Nephron progenitor cell (in vitro differentiated cells): ENCODE measurements around the gene ERCC2.
"Not testable (repeated sequence)": the region's sequence is repeated elsewhere in the genome, so short reads cannot be mapped to it uniquely, and the experiment has no call there.

Source experiments
- DNase-seq: peaks from one replicate; pipeline ENCODE4 v3.0.0; 2021
- H3K27ac Mint-ChIP-seq: 2 replicates; pipeline ENCODE4 v1.8.0; 2021; ENCODE audit warnings: mild to moderate bottlenecking, moderate library complexity, mixed read lengths
- H3K27me3 Mint-ChIP-seq: 2 replicates; pipeline ENCODE4 v1.8.0; 2021; ENCODE audit warnings: mild to moderate bottlenecking, low read depth, mixed read lengths; ENCODE audit not compliant: poor library complexity
- H3K36me3 Mint-ChIP-seq: 2 replicates; pipeline ENCODE4 v1.8.0; 2021; ENCODE audit warnings: low read depth, mixed read lengths
- H3K4me1 Mint-ChIP-seq: 2 replicates; pipeline ENCODE4 v1.8.0; 2021; ENCODE audit warnings: mixed read lengths
- H3K4me3 Mint-ChIP-seq: 2 replicates; pipeline ENCODE4 v1.8.0; 2021; ENCODE audit warnings: mild to moderate bottlenecking, moderate library complexity, mixed read lengths
- H3K9me3 Mint-ChIP-seq: 2 replicates; pipeline ENCODE4 v1.8.0; 2021; ENCODE audit warnings: mild to moderate bottlenecking, moderate library complexity, mixed read lengths
- CTCF ChIP-seq: fragments of 200-600 bp; sonication (generic); IDR thresholded peaks from 2 replicates; pipeline ENCODE4 v1.5.0; 2021; ENCODE audit warnings: antibody characterized with exemption

The ERCC2 gene

GRCh38 chr19:45413497-45413896 lies 43.1 kb upstream of the ERCC2 start:
- no peaks in the 10 kb centered on the region for H3K9me3 Mint-ChIP-seq
- H3K4me3 Mint-ChIP-seq = no peak overlapping the region
- H3K4me1 Mint-ChIP-seq = peaks cover 17% of the 10 kb centered on the region
- peaks cover 69% of the 10 kb centered on the region for H3K36me3 Mint-ChIP-seq
- no peak for DNase-seq
- H3K27ac Mint-ChIP-seq = no peak overlapping the region
- no peaks in the 10 kb centered on the region for H3K27me3 Mint-ChIP-seq
- TF ChIP-seq CTCF = no peak

- H3K27me3 Mint-ChIP-seq = not testable (repeated sequence)
- peaks cover 54% of the 10 kb centered on the region for H3K36me3 Mint-ChIP-seq
These were observed 40.0 kb upstream of the ERCC2 start for GRCh38 chr19:45410330-45410729.

GRCh38 chr19:45409557-45409920 lies 39.2 kb upstream of the ERCC2 start:
- Mint-ChIP-seq H3K36me3 (peaks cover 51% of the 10 kb centered on the region), H3K4me1 (peaks cover 51% of the 10 kb centered on the region), H3K27me3 (peaks cover 9% of the 10 kb centered on the region), H3K27ac (no peak overlapping the region), H3K4me3 (no peak overlapping the region), H3K9me3 (no peaks in the 10 kb centered on the region)
- no peak for DNase-seq
- no peak for TF ChIP-seq CTCF

More at GRCh38 chr19:45410330-45410729, 40.0 kb upstream of the ERCC2 start:
- not testable (repeated sequence) for DNase-seq, H3K9me3 Mint-ChIP-seq, H3K4me3 Mint-ChIP-seq
- H3K4me1 Mint-ChIP-seq = peaks cover 43% of the 10 kb centered on the region
- H3K27ac Mint-ChIP-seq = peak overlapping the region; percentile 16

- TF ChIP-seq CTCF = no peak
- Mint-ChIP-seq H3K27me3 (peaks cover 14% of the 10 kb centered on the region), H3K27ac (peak overlapping the region; percentile 81), H3K36me3 (peaks cover 46% of the 10 kb centered on the region), H3K4me3 (no peak overlapping the region), H3K4me1 (peaks cover 56% of the 10 kb centered on the region), H3K9me3 (no peaks in the 10 kb centered on the region)
- no peak for DNase-seq
These were observed 38.6 kb upstream of the ERCC2 start for GRCh38 chr19:45408830-45409556.

- no peak for TF ChIP-seq CTCF
- H3K4me1 Mint-ChIP-seq = peaks cover 65% of the 10 kb centered on the region
- no peak for DNase-seq
- H3K9me3 Mint-ChIP-seq = no peaks in the 10 kb centered on the region
- peaks cover 23% of the 10 kb centered on the region for H3K27me3 Mint-ChIP-seq
- peak overlapping the region; percentile 70 for H3K4me3 Mint-ChIP-seq
- peaks cover 37% of the 10 kb centered on the region for H3K36me3 Mint-ChIP-seq
- H3K27ac Mint-ChIP-seq = peak overlapping the region; percentile 53
These were observed 37.7 kb upstream of the ERCC2 start for GRCh38 chr19:45408121-45408520.

GRCh38 chr19:45407585-45407984 lies 37.2 kb upstream of the ERCC2 start:
- Mint-ChIP-seq H3K4me1 (peaks cover 69% of the 10 kb centered on the region), H3K4me3 (peak overlapping the region; percentile 89), H3K36me3 (peaks cover 32% of the 10 kb centered on the region), H3K27me3 (peaks cover 27% of the 10 kb centered on the region)
- H3K9me3 Mint-ChIP-seq, DNase-seq, H3K27ac Mint-ChIP-seq: not testable (repeated sequence)

GRCh38 chr19:45407091-45407375 lies 36.7 kb upstream of the ERCC2 start:
- H3K9me3 Mint-ChIP-seq = no peaks in the 10 kb centered on the region
- H3K4me1 Mint-ChIP-seq = peaks cover 69% of the 10 kb centered on the region
- DNase-seq = no peak
- peak overlapping the region; percentile 58 for H3K27ac Mint-ChIP-seq
- H3K36me3 Mint-ChIP-seq = peaks cover 27% of the 10 kb centered on the region
- H3K27me3 Mint-ChIP-seq = peaks cover 30% of the 10 kb centered on the region
- TF ChIP-seq CTCF = no peak
- peak overlapping the region; percentile 89 for H3K4me3 Mint-ChIP-seq
